GM18519 (cell line): ENCODE results near the gene IGFL2.
"Not testable (repeated sequence)": the region's sequence is repeated elsewhere in the genome, so short reads cannot be mapped to it uniquely, and the experiment has no call there.

ENCODE experiments used
- ATAC-seq: cut with Tn5 transposase; IDR thresholded peaks from one replicate; pipeline ENCODE4 v1.9.1; 2021; ENCODE audit warnings: mild to moderate bottlenecking, moderate library complexity; ENCODE audit not compliant: unreplicated experiment, low FRiP score

Gene IGFL2

GRCh38 chr19:46186717-46187101 is 38.7 kb downstream of the IGFL2 start:
- no peak for ATAC-seq

- ATAC-seq = no peak
Measured at GRCh38 chr19:46189971-46190888, 42.2 kb downstream of the IGFL2 start.

- no peak for ATAC-seq
Measured at GRCh38 chr19:46191356-46191755, 43.3 kb downstream of the IGFL2 start.

GRCh38 chr19:46191972-46192371 is 43.9 kb downstream of the IGFL2 start:
- no peak for ATAC-seq

- not testable (repeated sequence) for ATAC-seq
Measured at GRCh38 chr19:46192626-46192991, 44.6 kb downstream of the IGFL2 start.

- ATAC-seq = no peak
Measured at GRCh38 chr19:46192992-46193650, 45.1 kb downstream of the IGFL2 start.

GRCh38 chr19:46193678-46194077 is 45.6 kb downstream of the IGFL2 start:
- ATAC-seq = no peak

GRCh38 chr19:46195104-46195503 is 47.1 kb downstream of the IGFL2 start:
- ATAC-seq = no peak

GRCh38 chr19:46195919-46196318 is 47.9 kb downstream of the IGFL2 start:
- not testable (repeated sequence) for ATAC-seq

- ATAC-seq = no peak
Measured at GRCh38 chr19:46196410-46197124, 48.5 kb downstream of the IGFL2 start.

- no peak for ATAC-seq
Measured at GRCh38 chr19:46197314-46198070, 49.5 kb downstream of the IGFL2 start.

GRCh38 chr19:46198756-46199155 is 50.7 kb downstream of the IGFL2 start:
- no peak for ATAC-seq

GRCh38 chr19:46201454-46202310 is 53.6 kb downstream of the IGFL2 start:
- ATAC-seq = no peak

GRCh38 chr19:46202426-46202825 is 54.4 kb downstream of the IGFL2 start:
- no peak for ATAC-seq

- no peak for ATAC-seq
Measured at GRCh38 chr19:46202872-46203860, 55.1 kb downstream of the IGFL2 start.

GRCh38 chr19:46204008-46204407 is 56.0 kb downstream of the IGFL2 start:
- ATAC-seq = no peak

GRCh38 chr19:46205183-46205984 is 57.3 kb downstream of the IGFL2 start:
- no peak for ATAC-seq

- no peak for ATAC-seq
Measured at GRCh38 chr19:46206176-46206575, 58.1 kb downstream of the IGFL2 start.
